GM10266 (cell line): Measurements from ENCODE around the gene TNRC6C.

Experiments used
- DNase-seq: peaks from one replicate; pipeline ENCODE4 v3.0.0; 2012; ENCODE audit errors: extremely low spot score
- TF ChIP-seq, protein P1 (sequence below): IDR thresholded peaks from 2 replicates; pipeline ENCODE4 v1.5.1; 2012; ENCODE audit warnings: mild to moderate bottlenecking, low read depth; ENCODE audit not compliant: control insufficient read depth, insufficient read depth; ENCODE audit errors: missing control alignments

TNRC6C gene

DNA sequence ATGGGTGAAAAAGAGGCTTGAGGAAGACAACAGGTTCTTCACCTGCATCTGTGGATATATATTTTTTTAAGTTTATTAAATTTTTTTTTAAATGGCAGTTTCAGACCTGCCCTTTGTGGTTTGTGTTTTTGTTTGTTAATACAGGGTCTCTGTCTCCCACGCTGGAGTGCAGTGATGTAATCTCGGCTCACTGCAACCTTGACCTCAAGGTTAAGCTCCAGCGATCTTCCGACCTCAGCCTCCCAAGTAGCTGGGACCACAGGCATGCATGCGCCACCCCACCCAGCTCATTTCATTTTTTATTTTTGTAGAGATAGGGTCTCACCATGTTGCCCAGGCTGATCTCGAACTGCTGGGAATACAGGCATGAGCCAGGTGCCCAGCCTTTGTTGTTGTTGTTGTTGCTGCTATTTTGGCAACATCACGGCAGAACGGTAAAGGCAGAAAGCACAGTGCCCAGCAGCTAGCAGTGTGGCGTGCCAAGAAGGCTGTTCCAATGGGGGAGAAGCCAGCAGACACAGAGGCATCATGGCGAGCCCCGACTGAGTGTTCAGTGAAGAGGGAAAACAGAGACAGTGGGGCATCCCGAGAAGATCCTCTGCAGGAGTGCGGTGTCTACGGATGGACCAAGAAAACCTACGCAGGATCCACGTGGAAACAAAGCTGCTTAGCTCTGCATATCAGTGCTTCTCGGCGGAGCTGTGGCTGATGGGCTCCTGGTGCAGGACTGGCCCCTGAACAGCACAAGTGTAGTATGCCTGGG lies 150.4 kb downstream of the TNRC6C start:
- no peak for DNase-seq
- TF ChIP-seq, protein P1, sequence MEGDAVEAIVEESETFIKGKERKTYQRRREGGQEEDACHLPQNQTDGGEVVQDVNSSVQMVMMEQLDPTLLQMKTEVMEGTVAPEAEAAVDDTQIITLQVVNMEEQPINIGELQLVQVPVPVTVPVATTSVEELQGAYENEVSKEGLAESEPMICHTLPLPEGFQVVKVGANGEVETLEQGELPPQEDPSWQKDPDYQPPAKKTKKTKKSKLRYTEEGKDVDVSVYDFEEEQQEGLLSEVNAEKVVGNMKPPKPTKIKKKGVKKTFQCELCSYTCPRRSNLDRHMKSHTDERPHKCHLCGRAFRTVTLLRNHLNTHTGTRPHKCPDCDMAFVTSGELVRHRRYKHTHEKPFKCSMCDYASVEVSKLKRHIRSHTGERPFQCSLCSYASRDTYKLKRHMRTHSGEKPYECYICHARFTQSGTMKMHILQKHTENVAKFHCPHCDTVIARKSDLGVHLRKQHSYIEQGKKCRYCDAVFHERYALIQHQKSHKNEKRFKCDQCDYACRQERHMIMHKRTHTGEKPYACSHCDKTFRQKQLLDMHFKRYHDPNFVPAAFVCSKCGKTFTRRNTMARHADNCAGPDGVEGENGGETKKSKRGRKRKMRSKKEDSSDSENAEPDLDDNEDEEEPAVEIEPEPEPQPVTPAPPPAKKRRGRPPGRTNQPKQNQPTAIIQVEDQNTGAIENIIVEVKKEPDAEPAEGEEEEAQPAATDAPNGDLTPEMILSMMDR = no peak

DNA sequence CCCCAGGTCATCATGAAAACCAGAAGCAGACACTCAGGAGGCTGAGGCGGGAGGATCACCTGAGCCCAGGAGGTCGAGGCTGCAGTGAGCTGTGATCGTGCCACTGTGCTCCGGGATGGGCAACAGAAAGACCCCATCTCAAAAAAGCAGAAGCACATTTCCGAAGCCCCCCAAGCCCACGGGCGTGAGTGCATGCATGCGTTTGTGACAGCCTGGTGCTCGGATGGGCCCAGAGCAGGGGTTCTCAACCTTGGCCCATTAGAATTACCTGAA lies 150.9 kb downstream of the TNRC6C start:
- DNase-seq = no peak
- TF ChIP-seq, protein P1 = no peak

DNA sequence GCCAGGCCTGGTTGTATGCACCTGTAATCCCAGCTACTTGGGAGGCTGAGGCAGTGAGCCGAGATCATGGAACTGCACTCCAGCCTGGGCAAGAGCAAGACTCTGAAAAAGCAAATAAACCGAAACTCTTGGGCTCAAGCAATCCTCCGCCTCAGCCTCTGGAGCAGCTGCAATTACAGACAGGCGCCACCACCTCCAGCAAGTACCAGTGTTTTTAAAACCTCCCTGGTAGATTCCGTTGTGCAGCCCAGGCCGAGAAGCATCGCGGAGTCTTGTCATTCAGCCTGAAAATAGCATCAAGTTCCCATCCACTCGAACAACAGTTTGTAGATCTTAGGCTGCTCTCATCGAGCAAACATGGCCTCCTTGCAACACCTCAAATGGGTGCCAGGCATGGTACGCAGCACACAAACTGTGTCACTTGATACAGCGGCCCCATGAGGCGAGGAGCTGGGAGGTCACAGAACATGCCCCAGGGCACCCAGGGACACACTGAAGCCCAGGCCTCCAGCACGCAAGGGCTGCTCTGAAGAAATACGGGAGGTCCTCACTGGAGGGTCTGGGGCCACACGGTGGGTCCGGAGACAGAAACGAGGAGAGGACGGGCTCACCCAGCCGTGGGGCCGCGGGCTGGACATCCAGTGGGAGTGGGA lies 152.0 kb downstream of the TNRC6C start:
- DNase-seq = no peak
- TF ChIP-seq, protein P1 = no peak

DNA sequence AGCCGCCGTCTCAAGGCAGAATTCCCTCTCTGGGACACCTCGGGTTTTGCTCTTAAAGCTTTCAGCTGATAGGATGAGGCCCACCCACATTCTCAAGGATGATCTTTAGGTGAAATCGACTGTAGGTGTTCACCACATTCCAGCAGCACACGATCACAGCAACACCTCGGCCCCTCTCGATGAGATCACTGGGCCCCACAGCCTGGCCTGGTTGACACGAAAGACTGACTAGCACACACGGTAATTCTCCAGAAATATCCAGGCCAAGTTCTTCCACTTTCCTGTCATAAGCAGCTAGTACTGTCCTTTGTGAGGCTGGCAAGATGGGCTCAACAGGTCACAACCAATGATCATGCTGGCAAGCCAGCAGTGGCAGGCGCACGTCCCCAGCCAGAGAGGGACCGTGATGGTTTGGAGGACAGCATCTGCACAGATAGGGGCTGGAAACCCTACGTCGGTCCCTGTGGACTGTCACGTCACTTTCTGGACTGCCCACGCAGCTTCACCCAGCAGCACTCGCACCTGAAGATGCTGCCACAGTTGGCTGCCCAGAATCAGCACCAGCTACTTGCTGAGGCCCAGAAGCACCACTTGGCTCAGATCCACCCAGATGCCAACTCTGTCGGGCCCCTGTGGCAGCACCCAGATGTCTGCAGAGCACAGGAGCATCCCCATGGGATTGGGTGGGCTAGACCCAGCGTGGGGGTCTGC lies 152.7 kb downstream of the TNRC6C start:
- no peak for DNase-seq
- TF ChIP-seq, protein P1 = no peak

DNA sequence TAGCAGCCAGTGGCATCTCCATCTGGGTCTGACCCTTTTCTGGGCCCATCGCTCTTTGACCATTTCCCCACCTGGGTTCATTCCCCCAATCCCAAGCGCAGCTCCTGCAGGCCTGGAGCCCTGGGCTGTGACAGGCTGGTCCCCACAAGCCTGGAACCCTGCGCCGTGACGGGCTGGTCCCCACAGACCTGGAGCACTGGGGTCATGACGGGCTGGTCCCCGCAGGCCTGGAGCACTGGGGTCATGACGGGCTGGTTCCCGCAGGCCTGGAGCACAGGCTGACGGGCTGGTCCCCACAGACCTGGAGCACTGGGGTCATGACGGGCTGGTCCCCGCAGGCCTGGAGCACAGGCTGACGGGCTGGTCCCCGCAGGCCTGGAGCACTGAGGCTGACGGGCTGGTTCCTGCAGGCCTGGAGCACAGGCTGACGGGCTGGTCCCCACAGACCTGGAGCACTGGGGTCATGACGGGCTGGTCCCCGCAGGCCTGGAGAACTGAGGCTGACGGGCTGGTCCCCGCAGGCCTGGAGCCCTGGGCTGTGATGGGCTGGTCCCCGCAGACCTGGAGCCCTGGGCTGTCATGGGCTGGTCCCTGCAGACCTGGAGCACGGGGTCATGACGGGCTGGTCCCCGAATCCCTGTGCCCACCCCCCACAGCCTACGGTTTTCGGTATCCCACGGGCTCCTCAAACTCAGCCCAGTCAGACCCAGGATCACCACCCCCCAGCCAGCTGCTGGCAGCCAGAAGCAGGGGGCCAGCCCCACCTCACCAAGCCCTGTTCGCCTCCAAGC lies 153.4 kb downstream of the TNRC6C start:
- no peak for DNase-seq
- TF ChIP-seq, protein P1 = no peak

DNA sequence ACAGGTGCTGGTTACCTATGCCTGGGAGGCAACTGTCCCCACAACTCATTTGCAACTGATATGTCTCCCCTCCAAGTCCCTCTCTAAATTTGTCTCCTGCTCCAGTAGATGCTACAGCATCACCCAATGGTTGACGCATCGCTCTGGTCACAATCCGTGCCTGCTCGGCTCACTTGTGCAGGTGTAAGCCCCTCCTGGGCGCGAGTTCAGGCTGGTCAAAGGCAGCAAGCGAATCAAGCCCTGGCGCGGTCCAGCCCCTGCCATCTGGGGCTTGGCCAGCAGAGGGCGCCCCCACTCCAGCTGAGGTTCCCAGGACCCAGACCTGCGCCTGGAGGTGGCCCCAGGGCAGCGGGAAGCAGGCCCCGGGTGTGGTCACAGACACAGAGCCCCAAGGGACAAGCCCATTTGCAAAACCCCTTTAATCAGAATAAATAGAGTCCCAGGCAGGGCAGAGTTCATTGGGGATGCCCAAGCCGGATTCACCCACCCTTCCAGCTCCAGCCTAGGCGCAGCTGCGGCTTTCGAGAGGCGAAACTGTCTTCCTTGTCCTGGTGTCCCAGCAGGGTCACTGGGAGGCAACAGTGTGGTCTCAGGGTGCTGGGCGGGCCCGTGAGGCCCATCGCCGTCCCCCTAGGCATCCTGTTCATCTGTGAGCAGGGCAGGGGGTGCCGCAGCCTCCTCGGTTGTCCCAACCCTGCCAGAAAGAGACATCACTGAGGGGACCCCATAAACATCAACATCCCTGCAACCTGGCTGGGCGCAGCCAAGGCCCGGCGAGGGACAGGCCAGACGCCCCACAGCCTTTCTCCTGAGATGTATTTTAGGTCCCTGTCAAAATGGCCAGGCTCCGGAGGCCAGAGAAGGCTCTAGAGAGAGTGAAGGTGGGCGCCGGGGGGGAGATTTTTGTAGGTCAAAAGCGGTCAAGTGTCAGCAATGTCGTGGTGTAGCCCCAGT lies 154.3 kb downstream of the TNRC6C start:
- TF ChIP-seq, protein P1 = peak; percentile 98
- DNase-seq = peak; percentile 89
